Loucy (cell line): ENCODE results near the gene ZFHX3.

Experiments
- H2AFZ ChIP-seq: fragments of 200-600 bp; sonication (generic); 2 replicates; pipeline ENCODE4 v1.6.0; 2016; ENCODE audit warnings: antibody characterized with exemption, mild to moderate bottlenecking, low read length, moderate library complexity
- H3F3A ChIP-seq: fragments of 200-600 bp; 2 replicates; pipeline ENCODE4 v1.6.0; 2016; ENCODE audit warnings: antibody characterized with exemption, low read depth, mild to moderate bottlenecking
- H3K27me3 ChIP-seq: fragments of 200-600 bp; sonication (generic); 2 replicates; pipeline ENCODE4 v1.6.1; 2014; ENCODE audit warnings: low read length, mild to moderate bottlenecking; ENCODE audit not compliant: insufficient read depth, poor library complexity, severe bottlenecking
- H3K36me3 ChIP-seq: fragments of 200-600 bp; sonication (generic); 2 replicates; pipeline ENCODE4 v1.6.1; 2016; ENCODE audit warnings: low read length; ENCODE audit not compliant: insufficient read depth
- H3K4me1 ChIP-seq: fragments of 200-600 bp; sonication (generic); 2 replicates; pipeline ENCODE4 v1.5.1; 2014; ENCODE audit warnings: low read length, mild to moderate bottlenecking; ENCODE audit not compliant: insufficient read depth, poor library complexity, severe bottlenecking
- H3K4me2 ChIP-seq: fragments of 200-600 bp; sonication (generic); 2 replicates; pipeline ENCODE4 v1.6.0; 2014; ENCODE audit warnings: antibody characterized with exemption, low read length, low read depth, mild to moderate bottlenecking; ENCODE audit not compliant: poor library complexity, severe bottlenecking
- H3K4me3 ChIP-seq: fragments of 200-600 bp; sonication (generic); 2 replicates; pipeline ENCODE4 v1.5.1; 2014; ENCODE audit warnings: low read length, mild to moderate bottlenecking, mixed read lengths; ENCODE audit not compliant: poor library complexity, severe bottlenecking
- H3K79me2 ChIP-seq: fragments of 200-600 bp; sonication (generic); 2 replicates; pipeline ENCODE4 v1.6.1; 2014; ENCODE audit warnings: low read length; ENCODE audit not compliant: insufficient read depth
- H3K9ac ChIP-seq: fragments of 200-600 bp; sonication (generic); 2 replicates; pipeline ENCODE4 v1.6.0; 2014; ENCODE audit warnings: mild to moderate bottlenecking, low read depth, low read length, moderate library complexity; ENCODE audit not compliant: poor library complexity, severe bottlenecking
- H3K9me2 ChIP-seq: fragments of 200-600 bp; sonication (generic); replicated peaks from 2 replicates; pipeline ENCODE4 v1.6.1; 2016; ENCODE audit warnings: low read depth, low read length, mixed read lengths
- H3K9me3 ChIP-seq: fragments of 200-600 bp; sonication (generic); 2 replicates; pipeline ENCODE4 v1.6.1; 2014; ENCODE audit warnings: mild to moderate bottlenecking, antibody characterized with exemption, low read length, low read depth; ENCODE audit not compliant: insufficient read depth
- H4K20me1 ChIP-seq: fragments of 200-600 bp; sonication (generic); 2 replicates; pipeline ENCODE4 v1.6.0; 2014; ENCODE audit warnings: antibody characterized with exemption, low read length, mild to moderate bottlenecking; ENCODE audit not compliant: insufficient read depth, poor library complexity, severe bottlenecking
- CTCF ChIP-seq: fragments of 200-600 bp; sonication (generic); conservative IDR thresholded peaks from 2 replicates; pipeline ENCODE4 v1.5.1; 2014; ENCODE audit warnings: mild to moderate bottlenecking, antibody characterized with exemption, low read length
- EZH2phosphoT487 ChIP-seq: fragments of 200-600 bp; IDR thresholded peaks from 2 replicates; pipeline ENCODE4 v1.6.1; 2018; ENCODE audit warnings: antibody characterized with exemption, mild to moderate bottlenecking, moderate library complexity, borderline replicate concordance

Gene ZFHX3

GRCh38 chr16:72753881-72754280, 294.0 kb downstream of the ZFHX3 start:
- TF ChIP-seq CTCF (no peak), EZH2phosphoT487 (no peak)
- H3K9me2 ChIP-seq = no peaks in the 10 kb centered on the region

GRCh38 chr16:72752004-72752695, 295.8 kb downstream of the ZFHX3 start:
- Histone ChIP-seq H3F3A (no peaks in the 10 kb centered on the region), H3K4me1 (no peaks in the 10 kb centered on the region), H3K79me2 (no peaks in the 10 kb centered on the region), H3K9ac (no peak overlapping the region), H4K20me1 (no peaks in the 10 kb centered on the region), H3K9me2 (no peaks in the 10 kb centered on the region), H3K9me3 (no peaks in the 10 kb centered on the region), H2AFZ (no peak overlapping the region), H3K36me3 (no peaks in the 10 kb centered on the region), H3K27me3 (no peaks in the 10 kb centered on the region), H3K4me3 (no peak overlapping the region), H3K4me2 (no peak overlapping the region)
- no peak for TF ChIP-seq CTCF
- TF ChIP-seq EZH2phosphoT487 = no peak

More at GRCh38 chr16:72753881-72754280, 294.0 kb downstream of the ZFHX3 start:
- H3K4me3 ChIP-seq = no peak overlapping the region
- H3K79me2 ChIP-seq = no peaks in the 10 kb centered on the region
- H4K20me1 ChIP-seq = no peaks in the 10 kb centered on the region
- no peaks in the 10 kb centered on the region for H3K27me3 ChIP-seq
- H3K36me3 ChIP-seq = no peaks in the 10 kb centered on the region
- H3K9ac ChIP-seq = no peak overlapping the region
- H3K4me1 ChIP-seq = no peaks in the 10 kb centered on the region
- no peaks in the 10 kb centered on the region for H3F3A ChIP-seq
- no peak overlapping the region for H3K4me2 ChIP-seq
- H2AFZ ChIP-seq = no peak overlapping the region
- H3K9me3 ChIP-seq = no peaks in the 10 kb centered on the region

GRCh38 chr16:72751076-72751475, 296.9 kb downstream of the ZFHX3 start:
- Histone ChIP-seq H3K9me3 (no peaks in the 10 kb centered on the region), H3K9ac (no peak overlapping the region), H3K79me2 (no peaks in the 10 kb centered on the region), H4K20me1 (no peaks in the 10 kb centered on the region), H3K4me3 (no peak overlapping the region), H3F3A (no peaks in the 10 kb centered on the region), H3K4me2 (no peak overlapping the region), H3K9me2 (no peaks in the 10 kb centered on the region), H3K36me3 (no peaks in the 10 kb centered on the region), H3K27me3 (no peaks in the 10 kb centered on the region), H2AFZ (no peak overlapping the region), H3K4me1 (no peaks in the 10 kb centered on the region)
- TF ChIP-seq CTCF (no peak), EZH2phosphoT487 (no peak)
